Sciatic nerve (tissue), 2 donors: ENCODE results near the gene UBE2Q2. TPM values are rescaled to one million over a fixed set of nuclear protein-coding genes. Genes with fewer than 3 reads are reported as not detected.
"Not testable (repeated sequence)": the region's sequence is repeated elsewhere in the genome, so short reads cannot be mapped to it uniquely, and the experiment has no call there.

ENCODE experiments used
- ATAC-seq: fragments of 200-7000 bp; cut with Tn5 transposase; one replicate; pipeline ENCODE4 v1.9.1; 2020; ENCODE audit warnings: mild to moderate bottlenecking, moderate library complexity
- DNase-seq: peaks from one replicate; pipeline ENCODE4 v3.0.0-alpha.2; 2020; ENCODE audit warnings: low spot score
- intact Hi-C: fragments of 100-400 bp; cut with DNase I; formaldehyde crosslinking; loops from one replicate; pipeline ENCODE4 v1.14.2; 2022
- total RNA-seq: library from RNA; stranded (reverse); fragmentation: NEBNext Ultra II Directional; extraction: Animal tissue kit (Norgen Biotek cat#: 25700); gene quantifications from one replicate; pipeline ENCODE4 v1.2.1, GENCODE V29; 2021
- donor health status: DM: no; HTN: no; CAD: no.
- donor health status: DM: no; HTN: no; CAD: no.

Gene UBE2Q2
- total RNA-seq = 34.1 TPM

GRCh38 chr15:75842722-75843677, at the start of gene UBE2Q2:
UBE2Q2 (plus strand) TSS chr15:75843447; CDS start chr15:75843667, 220 bp downstream.
- DNase-seq (peak; percentile 81), ATAC-seq (peak; percentile 63)
- intact Hi-C loops = no loop called here

- intact Hi-C loops = no loop called here
- no peak for ATAC-seq
- no peak for DNase-seq
Observed at GRCh38 chr15:75796321-75796720, 46.9 kb upstream of the UBE2Q2 start.

- ATAC-seq, DNase-seq, intact Hi-C loops: not testable (repeated sequence)
Observed at GRCh38 chr15:75797146-75797545, 46.1 kb upstream of the UBE2Q2 start.

GRCh38 chr15:75799190-75799589, 44.1 kb upstream of the UBE2Q2 start:
- intact Hi-C loops = no loop called here
- ATAC-seq (no peak), DNase-seq (no peak)

- ATAC-seq, intact Hi-C loops: not testable (repeated sequence)
Observed at GRCh38 chr15:75800409-75800808, 42.8 kb upstream of the UBE2Q2 start.

GRCh38 chr15:75801859-75802593, 41.2 kb upstream of the UBE2Q2 start:
- ATAC-seq (peak; percentile 98), DNase-seq (peak; percentile 87)
- intact Hi-C loops = no loop called here

More at GRCh38 chr15:75800409-75800808, 42.8 kb upstream of the UBE2Q2 start:
- DNase-seq = not testable (repeated sequence)

GRCh38 chr15:75807486-75807885, 35.8 kb upstream of the UBE2Q2 start:
- intact Hi-C loops, ATAC-seq: not testable (repeated sequence)

GRCh38 chr15:75808009-75808408, 35.2 kb upstream of the UBE2Q2 start:
- DNase-seq, intact Hi-C loops, ATAC-seq: not testable (repeated sequence)

More at GRCh38 chr15:75807486-75807885, 35.8 kb upstream of the UBE2Q2 start:
- not testable (repeated sequence) for DNase-seq

GRCh38 chr15:75808563-75808962, 34.7 kb upstream of the UBE2Q2 start:
- no peak for DNase-seq
- intact Hi-C loops = no loop called here
- ATAC-seq = no peak

- ATAC-seq (peak; percentile 51), DNase-seq (no peak)
- intact Hi-C loops = no loop called here
Observed at GRCh38 chr15:75809986-75810750, 33.1 kb upstream of the UBE2Q2 start.

- ATAC-seq (no peak), DNase-seq (no peak)
- intact Hi-C loops = no loop called here
Observed at GRCh38 chr15:75810874-75811498, 32.3 kb upstream of the UBE2Q2 start.

- intact Hi-C loops = no loop called here
- no peak for ATAC-seq
Observed at GRCh38 chr15:75811626-75812025, 31.6 kb upstream of the UBE2Q2 start.

GRCh38 chr15:75814794-75815193, 28.5 kb upstream of the UBE2Q2 start:
- intact Hi-C loops = no loop called here
- DNase-seq (no peak), ATAC-seq (no peak)

More at GRCh38 chr15:75811626-75812025, 31.6 kb upstream of the UBE2Q2 start:
- DNase-seq = no peak

- ATAC-seq = no peak
- no peak for DNase-seq
- intact Hi-C loops = no loop called here
Observed at GRCh38 chr15:75815811-75816719, 27.2 kb upstream of the UBE2Q2 start.

- no peak for ATAC-seq
- DNase-seq = no peak
- intact Hi-C loops = no loop called here
Observed at GRCh38 chr15:75817138-75817935, 25.9 kb upstream of the UBE2Q2 start.

- ATAC-seq (no peak), DNase-seq (no peak)
- intact Hi-C loops = no loop called here
Observed at GRCh38 chr15:75820206-75820605, 23.0 kb upstream of the UBE2Q2 start.
